GM18520 (cell line): ENCODE measurements around the gene PLSCR4.

Experiments used
- ATAC-seq: cut with Tn5 transposase; IDR thresholded peaks from one replicate; pipeline ENCODE4 v1.9.1; 2021; ENCODE audit not compliant: unreplicated experiment

PLSCR4 gene

GRCh38 chr3:146161663-146162002, 89.3 kb downstream of the PLSCR4 start:
- no peak for ATAC-seq

- ATAC-seq, result peak; percentile 47
These were observed 89.8 kb downstream of the PLSCR4 start, which contains the start of gene PLOD2 for GRCh38 chr3:146160964-146161662. Gene PLOD2 (minus strand): TSS chr3:146161184. CDS start chr3:146160989, 195 bp downstream.

DNA sequence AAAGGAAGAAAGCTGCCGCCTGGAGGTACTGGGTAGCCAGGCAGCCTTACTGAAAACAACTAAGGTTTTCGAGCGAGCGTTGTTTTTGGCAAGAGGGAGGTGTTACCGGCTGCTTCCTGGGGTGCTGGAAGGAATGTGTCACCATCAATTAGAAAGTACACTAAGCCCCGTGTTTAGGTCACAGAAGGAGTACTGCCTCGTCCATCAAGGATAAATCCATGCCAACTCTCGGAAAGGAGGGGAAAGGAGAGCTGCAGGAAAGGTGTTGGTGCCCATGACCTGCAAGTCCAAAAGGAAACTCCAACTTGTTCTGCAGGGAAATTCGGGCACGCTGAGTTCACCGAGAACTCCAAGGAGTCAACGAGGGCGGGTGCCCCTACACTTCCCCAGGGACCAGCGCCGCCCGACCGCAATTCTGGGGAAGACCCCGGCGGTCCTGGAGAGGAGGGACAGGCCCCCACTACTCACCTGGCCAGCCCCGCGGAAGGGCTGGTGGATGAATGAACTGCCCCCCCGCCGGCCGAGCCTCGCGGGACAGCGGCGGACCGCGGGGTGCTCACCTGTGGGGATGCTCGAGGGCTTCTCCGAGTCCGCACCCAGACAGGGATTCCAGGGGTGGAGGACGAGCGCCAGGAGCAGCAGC, 90.5 kb downstream of the PLSCR4 start:
- no peak for ATAC-seq

DNA sequence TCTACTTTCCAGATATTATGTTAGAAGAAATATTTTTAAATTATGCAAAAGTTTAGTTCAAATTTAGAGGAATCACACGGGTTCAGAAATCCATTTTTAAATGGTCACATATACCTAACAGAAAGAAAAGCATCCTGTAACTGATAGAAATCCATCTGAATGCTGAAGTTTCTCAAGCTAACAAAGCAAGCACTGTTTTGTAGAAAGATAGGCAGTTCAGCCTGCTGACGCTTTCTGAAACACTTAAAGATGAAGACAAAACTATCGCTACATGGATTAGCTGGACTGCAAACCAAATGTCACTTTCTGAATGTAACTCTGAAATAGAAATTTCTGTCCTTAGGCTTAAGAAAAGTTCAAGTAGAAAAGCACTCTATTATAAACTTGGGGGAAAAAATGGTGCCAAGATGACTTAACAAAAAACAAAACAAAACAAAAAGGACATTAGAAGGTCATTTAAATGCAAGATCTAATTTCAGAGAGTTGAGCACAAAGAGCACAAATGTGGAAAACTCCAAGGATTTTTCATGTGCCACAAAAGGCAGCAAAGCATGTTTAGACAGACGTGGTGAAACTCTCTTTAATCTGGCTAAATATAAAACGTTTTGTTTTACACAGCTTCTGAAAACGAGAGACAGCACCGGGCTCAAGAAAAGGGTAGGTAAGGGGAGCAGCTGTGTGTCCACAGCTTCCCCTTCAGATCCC, 91.1 kb downstream of the PLSCR4 start:
- ATAC-seq, result no peak

DNA sequence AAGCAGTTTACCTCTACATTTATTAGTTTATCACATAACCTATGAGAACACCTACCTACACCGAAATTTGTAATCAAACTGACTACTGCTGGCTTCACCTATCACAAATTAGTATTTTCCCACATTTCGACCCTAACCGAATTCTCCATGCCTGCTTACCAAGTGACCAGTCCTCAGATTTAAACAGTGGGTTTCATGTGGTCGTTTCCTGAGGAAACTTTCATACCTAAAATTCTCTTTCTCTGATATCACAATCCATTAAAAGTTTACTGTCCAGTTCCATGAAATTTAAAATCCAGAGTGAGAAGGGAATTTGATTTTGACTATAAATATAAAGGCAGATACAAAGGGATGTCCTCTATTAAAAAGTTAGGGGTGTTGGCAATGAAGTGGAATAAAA, 91.9 kb downstream of the PLSCR4 start:
- ATAC-seq, result no peak

- no peak for ATAC-seq
These were observed 93.4 kb downstream of the PLSCR4 start for GRCh38 chr3:146157325-146158060.

GRCh38 chr3:146156666-146157314, 94.1 kb downstream of the PLSCR4 start:
- no peak for ATAC-seq

DNA sequence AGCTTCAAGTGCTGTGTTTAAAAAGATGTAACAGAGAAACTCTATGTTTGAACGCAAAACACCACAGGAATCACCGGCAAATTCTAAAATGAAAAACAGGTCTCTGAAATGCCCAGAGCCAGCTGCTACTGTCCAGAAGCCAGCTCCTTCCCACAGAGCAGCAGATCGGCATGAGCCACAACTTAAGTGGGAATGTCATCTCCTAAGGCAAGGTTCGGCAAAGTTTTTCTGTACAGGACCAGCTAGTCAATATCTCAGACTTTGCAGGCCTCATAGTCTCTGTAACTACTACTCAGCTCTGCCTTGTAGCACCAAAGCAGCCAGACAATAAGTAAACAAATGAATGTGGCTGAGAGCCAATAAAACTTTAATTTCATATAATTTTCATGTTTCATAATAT, 94.8 kb downstream of the PLSCR4 start:
- ATAC-seq, result no peak

DNA sequence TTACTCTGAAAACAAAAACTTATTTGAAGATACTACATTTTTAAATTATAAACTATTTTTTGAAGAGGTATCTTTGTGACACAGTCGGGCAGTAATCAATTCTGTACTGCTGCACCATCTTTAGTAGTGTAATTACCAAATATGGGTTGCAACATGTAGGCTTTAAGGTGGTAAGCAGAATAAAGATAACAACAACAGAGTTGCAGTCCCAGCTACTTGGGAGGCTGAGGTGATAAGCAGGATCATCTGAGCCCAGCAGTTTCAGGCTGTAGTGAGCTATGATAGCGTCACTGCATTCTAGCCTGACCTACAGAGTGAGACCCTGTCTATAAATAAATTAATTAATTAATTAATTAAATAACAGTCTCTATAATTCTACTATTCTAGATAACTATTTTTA, 95.9 kb downstream of the PLSCR4 start:
- no peak for ATAC-seq

DNA sequence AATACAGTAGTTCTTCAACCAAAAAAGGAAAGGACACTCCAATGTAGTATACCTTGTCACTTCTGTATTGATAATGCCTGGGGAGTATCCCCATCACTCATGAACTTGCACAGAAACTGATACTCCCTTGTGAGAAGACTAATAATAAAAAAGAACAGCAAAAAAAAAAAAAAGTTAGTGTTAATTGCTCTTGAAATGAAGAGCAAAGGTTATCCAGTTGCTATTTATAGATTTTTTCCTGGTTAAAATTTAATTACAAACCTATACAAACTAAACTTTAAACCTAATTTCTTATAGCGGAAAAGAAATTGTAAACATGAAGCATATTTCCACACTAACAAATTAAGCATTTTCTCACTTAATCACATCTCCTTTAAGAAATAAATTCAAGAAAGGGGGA, 96.6 kb downstream of the PLSCR4 start:
- ATAC-seq, result no peak

- no peak for ATAC-seq
These were observed 97.5 kb downstream of the PLSCR4 start for GRCh38 chr3:146153429-146153828.

DNA sequence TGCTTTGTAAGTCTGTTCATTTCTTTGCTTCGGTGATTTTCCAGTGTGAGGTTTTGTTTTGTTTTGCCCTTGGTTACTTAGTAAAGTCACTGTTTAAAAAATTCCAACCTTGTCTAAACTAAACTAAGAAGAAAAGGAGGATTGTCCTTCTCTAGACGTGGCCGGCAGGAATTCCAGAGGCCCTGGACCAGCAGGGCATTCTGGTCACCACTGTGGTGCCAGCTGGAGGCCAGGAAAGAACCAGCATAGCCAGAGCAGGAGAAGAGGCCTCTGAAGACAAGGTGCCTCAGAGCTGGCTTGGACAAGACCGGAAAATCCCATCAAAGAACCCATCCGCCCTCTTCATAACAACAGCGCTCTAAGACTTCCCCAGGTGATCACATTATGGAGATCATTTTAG, 98.1 kb downstream of the PLSCR4 start:
- no peak for ATAC-seq

- no peak for ATAC-seq
These were observed 102.4 kb downstream of the PLSCR4 start for GRCh38 chr3:146148468-146148931.

- no peak for ATAC-seq
These were observed 105.3 kb downstream of the PLSCR4 start for GRCh38 chr3:146145642-146146041.

DNA sequence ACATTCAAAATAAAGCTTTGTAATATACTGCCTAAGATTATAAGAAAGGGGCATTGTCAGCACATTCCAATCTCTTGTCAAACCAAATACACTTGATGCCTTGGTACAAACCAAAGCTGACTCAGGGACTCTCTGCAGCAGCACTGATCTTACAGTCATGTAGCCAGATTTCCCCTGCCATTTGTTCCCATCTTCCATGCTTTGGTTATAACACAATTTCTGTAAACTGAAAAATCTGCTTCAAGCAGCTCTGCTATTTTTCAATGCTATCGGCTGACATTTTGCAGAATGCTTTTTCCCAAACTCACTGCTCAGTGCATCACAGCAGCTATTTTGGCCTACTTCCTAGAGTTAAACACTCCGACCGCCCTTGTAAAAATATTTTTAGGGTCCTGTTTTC, 108.1 kb downstream of the PLSCR4 start:
- ATAC-seq, result no peak
